ENCODE results near the gene TBC1D17.

DNA sequence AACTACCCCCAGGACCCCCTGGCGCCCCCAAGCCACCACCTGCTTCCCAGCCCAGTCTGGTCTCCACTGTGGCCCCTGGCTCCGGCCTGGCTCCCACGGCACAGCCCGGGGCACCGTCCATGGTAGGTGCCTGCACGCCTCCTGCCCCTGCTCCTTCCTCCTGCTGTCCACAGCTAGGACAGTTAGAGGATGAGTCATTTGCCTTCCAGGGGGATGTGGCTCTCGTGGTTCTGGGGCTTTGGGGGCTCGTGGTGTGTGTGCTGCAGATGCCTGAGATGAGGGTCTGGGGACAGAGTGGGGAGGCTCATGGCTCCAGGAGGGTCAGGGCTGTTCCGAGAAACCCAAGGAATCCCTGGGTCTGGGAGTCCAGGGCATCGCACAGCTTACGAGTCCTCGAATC is 46.7 kb upstream of the TBC1D17 start:
- no peak for TF ChIP-seq POLR2A (IDR thresholded peaks at IDR 0.05)
- TF ChIP-seq, protein P1, sequence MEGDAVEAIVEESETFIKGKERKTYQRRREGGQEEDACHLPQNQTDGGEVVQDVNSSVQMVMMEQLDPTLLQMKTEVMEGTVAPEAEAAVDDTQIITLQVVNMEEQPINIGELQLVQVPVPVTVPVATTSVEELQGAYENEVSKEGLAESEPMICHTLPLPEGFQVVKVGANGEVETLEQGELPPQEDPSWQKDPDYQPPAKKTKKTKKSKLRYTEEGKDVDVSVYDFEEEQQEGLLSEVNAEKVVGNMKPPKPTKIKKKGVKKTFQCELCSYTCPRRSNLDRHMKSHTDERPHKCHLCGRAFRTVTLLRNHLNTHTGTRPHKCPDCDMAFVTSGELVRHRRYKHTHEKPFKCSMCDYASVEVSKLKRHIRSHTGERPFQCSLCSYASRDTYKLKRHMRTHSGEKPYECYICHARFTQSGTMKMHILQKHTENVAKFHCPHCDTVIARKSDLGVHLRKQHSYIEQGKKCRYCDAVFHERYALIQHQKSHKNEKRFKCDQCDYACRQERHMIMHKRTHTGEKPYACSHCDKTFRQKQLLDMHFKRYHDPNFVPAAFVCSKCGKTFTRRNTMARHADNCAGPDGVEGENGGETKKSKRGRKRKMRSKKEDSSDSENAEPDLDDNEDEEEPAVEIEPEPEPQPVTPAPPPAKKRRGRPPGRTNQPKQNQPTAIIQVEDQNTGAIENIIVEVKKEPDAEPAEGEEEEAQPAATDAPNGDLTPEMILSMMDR (IDR thresholded peaks at IDR 0.05): no peak
